NOMO-1 (cell line): ENCODE results near the gene TIGAR.

ENCODE experiments used
- DNase-seq, 2 experiments: peaks; one replicate each; lab custom pipeline; 2025; ENCODE audit not compliant: unreplicated experiment in 2 of 2; lab: John Stamatoyannopoulos, UW

Gene TIGAR, protein sequence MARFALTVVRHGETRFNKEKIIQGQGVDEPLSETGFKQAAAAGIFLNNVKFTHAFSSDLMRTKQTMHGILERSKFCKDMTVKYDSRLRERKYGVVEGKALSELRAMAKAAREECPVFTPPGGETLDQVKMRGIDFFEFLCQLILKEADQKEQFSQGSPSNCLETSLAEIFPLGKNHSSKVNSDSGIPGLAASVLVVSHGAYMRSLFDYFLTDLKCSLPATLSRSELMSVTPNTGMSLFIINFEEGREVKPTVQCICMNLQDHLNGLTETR

DNA sequence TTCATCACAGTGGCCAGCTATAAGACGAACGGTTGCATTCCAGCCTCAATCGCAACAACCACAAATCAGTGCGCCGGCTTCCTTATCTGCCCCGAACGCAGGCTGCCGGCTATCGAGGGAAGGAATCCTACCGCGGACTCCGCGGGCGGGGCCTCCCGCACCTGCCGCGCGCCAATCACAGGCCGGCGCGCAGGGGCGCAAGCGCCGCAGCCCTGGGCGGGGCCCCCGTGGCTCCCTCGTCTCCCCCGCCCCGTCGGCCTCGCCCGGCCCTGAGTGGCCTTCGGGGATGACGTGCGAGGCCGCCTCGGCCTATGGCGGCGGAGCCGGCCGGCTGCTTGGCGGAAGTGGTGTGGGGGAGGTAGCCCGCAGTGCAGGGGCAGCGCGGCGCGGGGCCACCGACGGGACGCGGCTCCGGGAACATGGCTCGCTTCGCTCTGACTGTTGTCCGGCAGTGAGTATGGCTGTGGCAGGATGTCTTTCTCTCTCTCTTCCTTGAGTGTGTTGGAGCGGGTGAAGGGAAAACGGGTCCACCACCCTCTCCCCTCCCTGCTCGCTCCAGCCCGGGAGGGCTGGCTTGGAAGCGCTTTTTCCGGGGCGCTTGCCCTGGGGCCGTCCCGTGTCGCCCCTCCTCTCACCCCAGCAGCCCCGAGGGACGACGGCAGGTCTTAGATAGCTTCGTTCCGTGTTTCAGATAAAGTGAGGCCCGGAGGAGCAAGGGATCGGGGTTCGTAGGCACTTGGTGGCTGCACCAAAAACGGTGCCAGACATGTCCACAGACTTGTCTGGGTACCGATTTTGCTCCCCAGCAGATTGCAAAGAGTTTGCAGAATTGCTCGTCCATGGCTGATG lies at the start of gene TIGAR:
TIGAR (plus strand) TSS at position 361 of the 849 bp plus-strand sequence; CDS start at position 420, 59 bp downstream.
- peak; percentile 95 to 98 for DNase-seq

DNA sequence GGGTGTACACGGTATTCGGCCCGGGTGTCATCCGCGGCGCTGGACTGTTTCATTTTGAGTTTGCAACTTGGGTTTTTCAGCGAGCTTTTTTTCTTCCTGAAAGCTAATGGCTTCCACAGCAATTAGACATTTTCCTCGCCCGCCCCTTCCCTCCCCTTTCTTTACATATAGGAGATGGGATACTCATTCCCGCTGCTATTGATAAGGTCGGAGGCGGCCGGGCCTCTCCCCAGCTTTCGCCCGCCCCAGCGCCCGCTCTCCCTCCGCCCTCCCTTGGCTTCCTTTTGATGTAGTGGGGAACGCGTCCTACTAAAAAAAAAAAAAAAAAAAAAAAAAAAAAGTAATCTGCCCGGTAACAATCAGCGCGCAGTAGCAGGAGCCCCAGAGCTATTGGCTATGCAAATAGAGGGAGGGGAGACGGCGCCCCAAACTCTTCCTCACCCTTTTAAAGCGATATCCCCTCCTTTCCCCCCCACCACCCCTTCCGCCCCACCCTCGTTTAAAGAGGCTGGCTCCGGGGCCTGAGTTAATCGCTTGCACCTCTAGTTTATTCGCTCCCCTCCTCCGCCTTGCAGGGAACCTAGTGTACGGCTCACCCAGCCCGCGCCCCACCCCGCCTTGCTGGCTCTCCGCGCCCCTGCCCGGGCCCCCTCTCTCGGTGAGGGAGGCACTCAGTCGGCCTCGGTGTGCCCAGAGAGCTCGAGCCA lies 49.1 kb upstream of the TIGAR start:
- no peak for DNase-seq

DNA sequence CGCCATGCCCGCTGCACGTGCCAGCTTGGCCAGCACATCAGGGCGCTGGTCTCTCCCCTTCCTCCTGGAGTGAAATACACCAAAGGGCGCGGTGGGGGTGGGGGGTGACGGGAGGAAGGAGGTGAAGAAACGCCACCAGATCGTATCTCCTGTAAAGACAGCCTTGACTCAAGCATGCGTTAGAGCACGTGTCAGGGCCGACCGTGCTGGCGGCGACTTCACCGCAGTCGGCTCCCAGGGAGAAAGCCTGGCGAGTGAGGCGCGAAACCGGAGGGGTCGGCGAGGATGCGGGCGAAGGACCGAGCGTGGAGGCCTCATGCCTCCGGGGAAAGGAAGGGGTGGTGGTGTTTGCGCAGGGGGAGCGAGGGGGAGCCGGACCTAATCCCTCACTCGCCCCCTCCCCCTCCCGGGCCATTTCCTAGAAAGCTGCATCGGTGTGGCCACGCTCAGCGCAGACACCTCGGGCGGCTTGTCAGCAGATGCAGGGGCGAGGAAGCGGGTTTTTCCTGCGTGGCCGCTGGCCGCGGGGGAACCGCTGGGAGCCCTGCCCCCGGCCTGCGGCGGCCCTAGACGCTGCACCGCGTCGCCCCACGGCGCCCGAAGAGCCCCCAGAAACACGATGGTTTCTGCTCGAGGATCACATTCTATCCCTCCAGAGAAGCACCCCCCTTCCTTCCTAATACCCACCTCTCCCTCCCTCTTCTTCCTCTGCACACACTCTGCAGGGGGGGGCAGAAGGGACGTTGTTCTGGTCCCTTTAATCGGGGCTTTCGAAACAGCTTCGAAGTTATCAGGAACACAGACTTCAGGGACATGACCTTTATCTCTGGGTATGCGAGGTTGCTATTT lies 48.4 kb upstream of the TIGAR start:
- no peak for DNase-seq

DNA sequence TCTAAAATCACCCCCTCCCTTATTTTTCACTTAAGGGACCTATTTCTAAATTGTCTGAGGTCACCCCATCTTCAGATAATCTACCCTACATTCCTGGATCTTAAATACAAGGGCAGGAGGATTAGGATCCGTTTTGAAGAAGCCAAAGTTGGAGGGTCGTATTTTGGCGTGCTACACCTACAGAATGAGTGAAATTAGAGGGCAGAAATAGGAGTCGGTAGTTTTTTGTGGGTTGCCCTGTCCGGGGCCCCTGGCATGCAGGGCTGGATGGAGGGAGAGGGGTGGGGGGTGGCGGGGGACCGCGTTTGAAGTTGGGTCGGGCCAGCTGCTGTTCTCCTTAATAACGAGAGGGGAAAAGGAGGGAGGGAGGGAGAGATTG lies 47.8 kb upstream of the TIGAR start:
- DNase-seq, result no peak

DNA sequence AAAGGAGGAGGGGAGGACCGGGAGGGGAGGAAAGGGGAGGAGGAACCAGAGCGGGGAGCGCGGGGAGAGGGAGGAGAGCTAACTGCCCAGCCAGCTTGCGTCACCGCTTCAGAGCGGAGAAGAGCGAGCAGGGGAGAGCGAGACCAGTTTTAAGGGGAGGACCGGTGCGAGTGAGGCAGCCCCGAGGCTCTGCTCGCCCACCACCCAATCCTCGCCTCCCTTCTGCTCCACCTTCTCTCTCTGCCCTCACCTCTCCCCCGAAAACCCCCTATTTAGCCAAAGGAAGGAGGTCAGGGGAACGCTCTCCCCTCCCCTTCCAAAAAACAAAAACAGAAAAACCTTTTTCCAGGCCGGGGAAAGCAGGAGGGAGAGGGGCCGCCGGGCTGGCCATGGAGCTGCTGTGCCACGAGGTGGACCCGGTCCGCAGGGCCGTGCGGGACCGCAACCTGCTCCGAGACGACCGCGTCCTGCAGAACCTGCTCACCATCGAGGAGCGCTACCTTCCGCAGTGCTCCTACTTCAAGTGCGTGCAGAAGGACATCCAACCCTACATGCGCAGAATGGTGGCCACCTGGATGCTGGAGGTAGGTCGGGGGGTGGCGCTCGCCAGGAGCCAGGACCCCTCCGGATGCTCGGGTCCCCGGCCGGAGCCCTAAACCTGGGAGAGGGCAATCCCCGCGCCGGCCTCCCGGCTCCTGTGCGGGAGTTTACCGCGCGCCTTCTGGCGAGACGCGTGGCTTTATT lies 47.2 kb upstream of the TIGAR start, which contains the start of gene CCND2:
CCND2 (plus strand) TSS at position 111 of the 744 bp plus-strand sequence; CDS start at position 390, 279 bp downstream.
- no peak for DNase-seq

DNA sequence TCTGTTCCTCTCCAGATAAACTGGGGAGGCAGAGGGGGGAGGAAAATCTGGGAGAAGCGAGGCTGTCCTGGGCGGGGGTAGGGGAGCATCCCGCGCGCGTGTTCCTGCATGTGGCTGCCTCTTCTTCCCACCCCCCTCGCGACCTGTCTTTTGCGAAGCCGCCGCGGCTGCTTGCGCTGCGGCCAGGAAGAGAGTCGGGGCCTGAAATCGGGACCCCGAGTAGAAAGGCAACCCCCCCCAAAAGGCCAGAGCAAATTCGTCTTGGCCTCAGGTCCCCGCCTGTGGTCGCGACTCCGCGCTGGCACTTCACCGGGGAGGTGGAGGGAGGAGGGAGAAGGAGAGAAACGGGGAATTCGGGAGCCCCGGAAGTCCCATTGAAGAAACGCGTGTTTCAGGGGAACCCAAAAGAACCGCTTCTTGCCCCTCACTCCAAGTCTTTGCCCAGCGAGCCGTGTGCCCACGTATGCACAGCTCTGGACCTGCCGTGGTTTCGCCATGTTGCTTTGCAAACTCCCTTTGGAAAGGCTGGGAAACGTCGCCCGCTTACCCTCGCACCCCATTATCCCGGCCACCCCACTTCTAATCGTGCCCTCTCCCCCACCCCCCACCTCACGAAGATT lies 46.5 kb upstream of the TIGAR start:
- DNase-seq, result no peak

DNA sequence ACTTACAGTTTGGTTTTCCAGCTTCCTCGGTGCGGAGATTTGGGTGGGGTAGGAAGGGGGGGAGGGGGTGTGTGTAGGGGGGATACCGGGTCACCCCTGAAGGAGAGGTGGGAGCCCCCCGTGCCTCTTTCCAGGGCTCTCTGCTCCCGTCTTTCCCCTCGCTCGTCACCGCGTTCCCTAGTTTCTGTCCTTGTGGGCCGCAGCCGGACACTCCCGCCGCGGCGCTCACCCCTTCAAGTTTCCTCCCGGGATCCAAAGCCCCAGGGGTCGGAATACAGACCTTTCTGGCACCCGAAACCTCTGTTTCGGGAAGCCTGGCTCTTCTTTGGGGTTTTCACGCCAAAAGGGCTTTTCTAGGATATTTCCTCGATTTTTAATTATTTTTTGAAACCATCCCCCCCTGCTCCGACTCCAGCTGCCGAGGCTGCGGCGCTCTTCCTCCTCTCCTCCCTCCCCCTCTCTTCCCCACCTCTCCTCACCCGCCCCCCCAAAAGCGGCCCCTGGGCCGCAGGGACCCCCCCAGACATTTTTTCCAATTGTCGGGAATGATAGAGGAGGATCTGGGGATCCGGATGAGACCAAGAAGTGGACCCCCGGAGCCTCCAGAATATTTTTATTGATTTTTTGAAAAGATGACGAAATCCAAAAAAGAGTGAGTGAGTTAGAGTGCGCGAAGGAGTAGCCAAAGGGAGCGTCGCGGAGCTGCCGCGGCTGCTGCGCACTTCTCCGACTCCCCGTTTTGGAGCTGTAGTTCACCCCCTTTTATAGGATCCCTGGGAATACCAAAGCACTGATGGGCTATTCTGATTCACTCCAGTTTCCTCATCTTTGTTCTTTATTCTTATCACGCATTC lies 45.8 kb upstream of the TIGAR start:
- no peak for DNase-seq

DNA sequence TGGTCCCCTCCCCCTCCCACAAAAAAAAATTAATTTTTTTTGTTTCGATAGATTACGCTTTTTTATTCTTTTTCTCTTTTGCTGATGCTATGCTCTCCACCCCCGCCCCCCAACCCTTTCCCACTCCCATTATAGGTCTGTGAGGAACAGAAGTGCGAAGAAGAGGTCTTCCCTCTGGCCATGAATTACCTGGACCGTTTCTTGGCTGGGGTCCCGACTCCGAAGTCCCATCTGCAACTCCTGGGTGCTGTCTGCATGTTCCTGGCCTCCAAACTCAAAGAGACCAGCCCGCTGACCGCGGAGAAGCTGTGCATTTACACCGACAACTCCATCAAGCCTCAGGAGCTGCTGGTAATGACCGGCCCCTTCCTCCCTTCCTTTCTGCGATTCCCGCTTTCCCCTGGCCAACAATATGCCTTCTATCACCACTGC lies 45.1 kb upstream of the TIGAR start:
- DNase-seq, result no peak

DNA sequence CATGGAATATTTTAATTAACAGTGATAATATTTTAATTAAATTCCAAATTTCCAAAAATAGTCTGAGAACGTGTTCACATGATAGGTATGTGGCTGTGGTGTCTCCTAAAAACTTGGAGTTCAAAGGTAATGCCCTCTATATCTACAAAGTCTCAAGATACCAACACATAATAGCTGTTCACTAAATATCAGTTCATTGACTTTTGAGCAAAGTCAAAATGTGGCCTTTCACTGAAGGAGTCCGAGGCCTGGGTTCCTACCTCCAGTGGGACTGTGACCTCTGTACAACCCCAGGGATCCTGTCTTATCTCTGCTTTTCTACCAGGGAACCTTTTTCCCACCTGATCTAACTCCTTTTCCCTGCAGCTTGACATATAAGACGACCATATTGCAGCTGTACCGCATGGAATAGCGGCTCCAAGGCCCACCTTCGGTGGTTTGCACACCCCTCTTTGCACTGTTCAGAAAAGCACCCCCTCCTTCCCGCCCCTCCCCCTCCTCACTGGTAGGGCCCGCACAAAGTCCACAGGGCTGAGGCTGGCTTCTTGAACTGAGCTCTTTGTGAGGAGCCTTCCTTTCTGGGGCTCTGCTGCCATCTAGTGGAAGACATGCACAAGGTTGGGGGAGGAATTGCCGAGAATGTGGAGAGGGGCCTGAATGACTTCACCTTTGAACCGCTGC lies 44.3 kb upstream of the TIGAR start:
- peak in 1 of 2 experiments; percentile 49 for DNase-seq

DNA sequence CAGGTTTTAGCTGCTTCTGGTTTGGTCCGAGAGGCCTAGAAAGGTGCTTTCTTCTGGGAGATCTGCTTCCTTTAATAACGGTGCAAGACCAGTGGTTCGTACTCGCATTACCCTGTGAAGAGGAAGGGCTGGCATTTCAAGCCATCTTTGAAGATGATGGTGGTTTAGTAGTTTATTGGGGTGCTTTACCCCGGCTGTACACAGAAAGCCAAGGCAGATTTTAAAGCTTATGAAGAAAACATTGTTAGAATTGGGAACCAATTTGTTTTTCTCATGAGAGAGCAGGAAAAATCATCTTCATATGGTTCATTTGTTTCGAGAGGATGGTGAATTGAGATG lies 43.8 kb upstream of the TIGAR start:
- no peak for DNase-seq

DNA sequence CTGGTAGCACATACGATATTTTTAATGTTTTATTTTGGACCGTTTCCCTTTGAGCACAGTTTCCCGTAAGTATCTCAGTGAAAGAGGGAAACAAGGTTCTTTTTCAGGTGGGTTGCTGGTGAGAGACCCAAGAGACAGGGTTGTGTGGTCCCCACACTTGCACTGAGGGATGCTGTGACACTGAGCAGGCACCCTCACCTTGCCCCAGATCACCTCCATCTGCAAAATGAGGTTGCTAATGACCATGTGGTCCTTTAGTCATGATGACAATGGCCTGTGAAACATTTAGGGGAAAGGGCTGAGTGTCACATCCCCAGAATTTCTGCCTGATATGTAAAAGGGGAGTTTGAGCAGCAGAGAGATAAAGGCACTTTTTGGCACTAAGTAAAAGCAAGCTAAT lies 43.2 kb upstream of the TIGAR start:
- no peak for DNase-seq

DNA sequence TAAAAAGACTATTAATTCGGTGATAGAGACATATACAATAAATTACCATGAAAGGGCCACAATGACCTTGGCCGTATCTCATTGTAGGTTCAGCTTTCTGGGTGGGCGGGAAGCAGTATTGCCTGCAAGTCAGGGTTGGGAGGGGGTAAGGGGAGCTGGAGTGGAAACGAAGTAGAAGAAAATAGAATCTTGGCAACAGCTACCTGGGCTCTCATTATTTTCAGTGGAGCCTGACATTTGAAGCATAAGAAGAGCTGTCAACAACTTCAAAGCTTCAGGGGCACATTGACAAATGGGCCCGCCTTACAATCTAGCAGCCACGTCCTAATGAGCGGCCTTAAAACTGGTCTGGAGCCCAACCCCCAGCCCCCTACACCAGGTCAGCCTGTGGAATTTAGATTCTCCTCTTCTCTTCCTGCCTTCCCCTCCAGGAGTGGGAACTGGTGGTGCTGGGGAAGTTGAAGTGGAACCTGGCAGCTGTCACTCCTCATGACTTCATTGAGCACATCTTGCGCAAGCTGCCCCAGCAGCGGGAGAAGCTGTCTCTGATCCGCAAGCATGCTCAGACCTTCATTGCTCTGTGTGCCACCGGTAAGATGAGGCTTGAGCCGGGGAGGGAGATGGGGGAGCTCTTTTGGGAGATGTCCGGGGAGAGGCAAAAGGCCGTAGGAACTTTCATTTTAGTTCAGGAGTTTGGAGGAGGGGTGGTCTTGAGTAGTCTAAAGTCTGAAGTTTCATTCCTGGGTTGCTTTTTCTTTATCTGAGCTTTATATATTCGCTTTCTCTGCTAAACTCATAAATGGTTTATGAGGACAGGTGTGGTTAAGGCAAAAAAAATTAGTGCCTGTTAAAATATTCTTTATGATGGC lies 42.5 kb upstream of the TIGAR start:
- peak in 1 of 2 experiments; percentile 4 for DNase-seq

DNA sequence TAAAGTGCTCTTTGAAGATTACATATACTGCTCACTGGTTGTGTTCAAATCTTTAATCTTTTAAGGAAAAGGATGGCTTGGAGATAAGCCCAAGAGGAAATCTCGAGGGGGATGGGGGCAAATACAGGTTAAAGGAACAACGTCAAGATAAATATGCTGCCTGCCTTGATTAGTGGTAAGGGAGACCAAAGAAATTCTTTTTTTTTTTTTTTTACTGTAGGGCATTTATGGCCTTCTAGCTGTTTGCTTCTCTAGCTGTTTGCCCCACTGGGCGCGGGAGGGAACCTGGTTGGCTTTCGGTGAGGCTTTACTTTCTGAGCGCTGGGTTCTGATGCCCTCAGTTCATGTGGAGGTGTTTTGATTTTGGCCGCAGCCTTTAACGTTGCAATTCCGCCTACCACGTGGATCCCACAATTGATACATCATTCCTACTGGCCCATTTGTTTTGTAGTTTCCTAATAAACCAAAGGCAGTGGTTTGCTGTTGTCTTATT lies 41.8 kb upstream of the TIGAR start:
- no peak for DNase-seq

DNA sequence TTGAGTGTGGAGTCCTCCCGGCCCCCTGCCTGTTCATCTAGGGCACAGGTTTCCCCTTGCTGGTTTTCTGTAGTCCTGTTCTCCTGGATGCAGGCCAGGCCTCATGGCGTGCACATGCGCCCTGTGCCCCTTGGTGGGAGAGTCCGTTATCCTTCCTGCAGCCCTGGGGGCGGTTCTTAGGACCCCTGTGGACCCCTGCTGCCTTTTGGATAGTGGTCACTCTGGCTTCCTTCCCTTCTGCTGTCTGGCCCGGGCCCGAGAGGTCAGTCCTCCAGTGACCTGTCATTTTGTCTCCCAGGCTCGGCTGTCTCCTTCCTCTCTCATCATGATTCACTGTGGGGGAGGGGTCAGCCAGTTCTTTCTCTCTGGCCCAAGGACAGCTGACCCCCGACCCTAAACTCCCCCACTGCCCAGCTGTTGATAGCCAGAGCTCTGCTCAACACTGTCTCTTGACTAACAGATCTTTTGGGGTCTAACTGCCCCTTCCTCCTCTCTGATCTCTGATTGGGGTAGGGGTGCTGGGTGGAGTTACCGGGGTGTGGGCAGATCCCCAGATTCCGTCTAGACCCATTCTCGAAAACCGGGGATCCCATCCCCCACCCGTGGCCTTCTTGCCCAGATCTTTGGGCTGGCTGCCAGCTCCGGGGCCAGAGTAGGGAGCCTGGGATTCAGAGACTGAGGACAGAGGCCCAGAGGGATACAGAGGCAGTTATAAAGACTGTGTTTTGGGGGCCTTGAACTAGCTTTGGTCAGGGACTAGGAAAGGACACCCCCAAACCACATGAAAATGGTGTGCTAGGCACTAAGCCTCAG lies 40.5 kb upstream of the TIGAR start:
- DNase-seq, result no peak

DNA sequence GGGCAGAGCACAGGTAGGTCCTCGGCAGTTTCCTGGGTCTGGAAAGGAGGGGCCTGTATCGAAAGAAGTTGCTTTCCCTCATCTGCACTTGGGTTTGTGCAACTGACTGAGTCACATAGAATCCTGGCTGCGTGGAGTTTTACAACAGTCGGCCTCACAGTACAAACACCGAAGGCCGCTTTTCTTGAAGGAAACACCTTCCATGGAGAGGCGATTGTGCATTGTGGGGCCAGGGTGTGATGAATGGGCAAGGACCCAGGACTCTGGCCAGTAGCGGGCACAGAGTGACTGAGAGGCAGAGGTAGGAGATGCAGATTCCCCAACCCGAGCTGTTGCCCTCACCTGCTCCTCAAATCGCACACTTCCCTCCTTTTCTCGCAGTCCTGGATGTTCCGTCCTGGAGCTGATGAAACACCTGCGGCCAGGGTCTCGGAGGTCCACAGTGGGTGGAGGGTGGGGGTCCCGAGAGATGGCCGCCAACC lies 39.8 kb upstream of the TIGAR start:
- no peak for DNase-seq
